ENCODE results near the gene MAP2. TPM values are rescaled to one million over a fixed set of nuclear protein-coding genes. Genes with fewer than 3 reads are reported as not detected.

Gene MAP2
- total and polyA plus RNA-seq, 2 donors (not counting 3 experiments of a cell fraction or from before 2014, with no cell fraction given) = 19.4 to 46.1 TPM

GRCh38 chr2:209600341-209601171 lies 176.7 kb downstream of the MAP2 start:
- Histone ChIP-seq H3K36me3 (ENCODE audit: control insufficient read depth in 2 of 2, extremely low read depth in 1 of 2, insufficient read depth in 2 of 2, low read length in 2 of 2) (no peaks in the 10 kb centered on the region), H3K9me3 (replicated peaks; ENCODE audit: control insufficient read depth, insufficient read depth, low read length) (no peaks in the 10 kb centered on the region), H3K4me1 (ENCODE audit: control insufficient read depth, extremely low read depth, insufficient read depth, low read length) (no peaks in the 10 kb centered on the region), H3K79me2 (ENCODE audit: control insufficient read depth, insufficient read depth, low read length) (no peaks in the 10 kb centered on the region), H3K27ac (ENCODE audit: insufficient read depth, low read depth, low read length) (no peak overlapping the region), H3K4me3 (replicated peaks in 1 of 3; ENCODE audit: insufficient read depth in 1 of 3, low read depth in 1 of 3, low read length in 3 of 3) (no peak overlapping the region), H3K4me2 (ENCODE audit: insufficient read depth, low read length) (no peak overlapping the region), H2AFZ (ENCODE audit: low read depth, low read length) (no peak overlapping the region), H3K9ac (replicated peaks; ENCODE audit: extremely low read depth, insufficient read depth, low read length) (no peak overlapping the region), H4K20me1 (replicated peaks; ENCODE audit: control insufficient read depth, extremely low read depth, insufficient read depth, low read length) (no peaks in the 10 kb centered on the region), H3K27me3 (ENCODE audit: control insufficient read depth in 2 of 2, insufficient read depth in 2 of 2, low read length in 2 of 2) (no peaks in the 10 kb centered on the region), H3K9me1 (replicated peaks; ENCODE audit: control insufficient read depth, extremely low read depth, insufficient read depth, low read length) (no peaks in the 10 kb centered on the region)
- no TSS peak for BruUV-seq (replicated peaks)
- CTCF ChIA-PET = interaction anchor here (0.6 to 1.5 kb wide), 2 partner anchors 24 to 361 kb away, joined by 3 read pairs; no protein-coding TSS in a partner anchor
- intact Hi-C loops (cut with micrococcal nuclease) (no loop called here), dilution Hi-C loops (cut with MboI; ENCODE audit: extremely low pct_ligation_motif_present, low sequenced_read_pairs) (no loop called here)
- TF ChIP-seq EZH2 (IDR thresholded peaks at IDR 0.05; ENCODE audit: borderline replicate concordance, low read depth, low read length, severe bottlenecking) (no peak), GATA2 (IDR thresholded peaks at IDR 0.05; ENCODE audit: insufficient read depth, insufficient read length, low read depth, low read length) (no peak), POLR2A (IDR thresholded peaks at IDR 0.05; ENCODE audit: low read depth, low read length) (no peak), JUN (IDR thresholded peaks at IDR 0.05; ENCODE audit: borderline replicate concordance, insufficient read depth, insufficient read length, low read depth) (no peak), CTCF (IDR thresholded peaks at IDR 0.05; ENCODE audit: extremely low read depth in 1 of 2, insufficient read depth in 1 of 2, low read depth in 1 of 2, low read length in 2 of 2) (no peak), FOS (IDR thresholded peaks at IDR 0.05; ENCODE audit: borderline replicate concordance, insufficient read depth, low read length) (no peak), MYC (IDR thresholded peaks at IDR 0.05; ENCODE audit: low read depth, low read length) (no peak), MAX (IDR thresholded peaks at IDR 0.05; ENCODE audit: insufficient read depth, insufficient read length) (no peak), POLR2AphosphoS5 (IDR thresholded peaks at IDR 0.05; ENCODE audit: insufficient read depth, low read depth, low read length) (no peak)
- no peak for DNase-seq (ENCODE audit: low read depth, low spot score)
- POLR2A ChIA-PET = no interaction called here
- FAIRE-seq = no peak

Data from endothelial cell of umbilical vein (primary cell).